AG10803 (cell line): ENCODE data around the gene SUMF1.
"Not testable (repeated sequence)": the region's sequence is repeated elsewhere in the genome, so short reads cannot be mapped to it uniquely, and the experiment has no call there.

Experiments
- DNase-seq: peaks from one replicate; pipeline ENCODE4 v3.0.0; 2010; ENCODE audit warnings: low read depth
- H3K4me3 ChIP-seq: 2 replicates; pipeline ENCODE4 v1.5.1; 2011; ENCODE audit warnings: mild to moderate bottlenecking, low read length, control low read depth
- CTCF ChIP-seq: conservative IDR thresholded peaks from 2 replicates; pipeline ENCODE4 v1.5.1; 2011; ENCODE audit warnings: mild to moderate bottlenecking, low read length, control low read depth, inconsistent platforms

Gene SUMF1

GRCh38 chr3:4460334-4460733 is 6.7 kb downstream of the SUMF1 start:
- no peak for DNase-seq
- TF ChIP-seq CTCF = no peak
- H3K4me3 ChIP-seq = no peak overlapping the region

- no peak for TF ChIP-seq CTCF
- no peak overlapping the region for H3K4me3 ChIP-seq
- no peak for DNase-seq
Observed at GRCh38 chr3:4458961-4459360, 8.1 kb downstream of the SUMF1 start.

GRCh38 chr3:4456780-4457179 is 10.3 kb downstream of the SUMF1 start:
- not testable (repeated sequence) for DNase-seq

GRCh38 chr3:4454142-4454541 is 12.9 kb downstream of the SUMF1 start:
- no peak overlapping the region for H3K4me3 ChIP-seq
- no peak for TF ChIP-seq CTCF
- DNase-seq = no peak

More at GRCh38 chr3:4456780-4457179, 10.3 kb downstream of the SUMF1 start:
- H3K4me3 ChIP-seq = not testable (repeated sequence)

- H3K4me3 ChIP-seq = no peak overlapping the region
- TF ChIP-seq CTCF = no peak
- DNase-seq = no peak
Observed at GRCh38 chr3:4449043-4449805, 17.8 kb downstream of the SUMF1 start.

GRCh38 chr3:4448187-4448586 is 18.9 kb downstream of the SUMF1 start:
- H3K4me3 ChIP-seq = no peak overlapping the region
- DNase-seq = no peak
- no peak for TF ChIP-seq CTCF

GRCh38 chr3:4447295-4447999 is 19.6 kb downstream of the SUMF1 start:
- no peak overlapping the region for H3K4me3 ChIP-seq
- no peak for DNase-seq
- TF ChIP-seq CTCF = no peak
